22Rv1 (cell line): Measurements from ENCODE around the gene CNIH2.

Source experiments
- H3K27ac ChIP-seq: fragments of 450-650 bp; 2 replicates; pipeline ENCODE4 v1.5.1; 2017
- CTCF ChIP-seq: fragments of 450-650 bp; IDR thresholded peaks from 2 replicates; pipeline ENCODE4 v1.5.1; 2017; ENCODE audit warnings: mild to moderate bottlenecking
- ZFX ChIP-seq: fragments of 450-650 bp; IDR thresholded peaks from 2 replicates; pipeline ENCODE4 v1.6.1; 2017; ENCODE audit warnings: antibody characterized with exemption, borderline replicate concordance

The CNIH2 gene

DNA sequence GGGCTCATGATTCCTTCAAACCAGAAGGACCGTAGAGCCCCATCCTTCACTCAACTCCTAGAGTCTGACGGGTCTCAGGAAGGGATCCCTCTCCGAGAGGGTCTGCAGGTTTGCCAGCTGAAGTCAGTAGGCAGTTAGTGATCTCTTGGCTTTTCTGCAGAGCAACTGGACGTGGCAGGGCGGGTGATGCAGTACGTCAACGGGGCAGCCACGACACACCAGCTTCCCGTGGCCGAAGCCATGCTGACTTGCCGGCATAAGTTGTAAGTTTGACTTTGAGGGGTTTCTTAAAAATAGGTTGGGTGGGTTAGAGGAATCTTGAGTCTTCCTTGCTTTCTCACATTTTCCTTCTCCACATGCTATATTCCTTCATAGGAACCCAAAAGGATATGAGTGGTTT, 42.8 kb upstream of the CNIH2 start:
- H3K27ac ChIP-seq, result no peak overlapping the region
- TF ChIP-seq CTCF (no peak), ZFX (no peak)

- no peak overlapping the region for H3K27ac ChIP-seq
- TF ChIP-seq ZFX (no peak), CTCF (no peak)
These were observed 40.1 kb upstream of the CNIH2 start for GRCh38 chr11:66237867-66238266.

- no peak overlapping the region for H3K27ac ChIP-seq
- TF ChIP-seq CTCF (no peak), ZFX (no peak)
These were observed 39.1 kb upstream of the CNIH2 start for GRCh38 chr11:66238786-66239413.

- TF ChIP-seq CTCF (no peak), ZFX (no peak)
- no peak overlapping the region for H3K27ac ChIP-seq
These were observed 38.5 kb upstream of the CNIH2 start for GRCh38 chr11:66239511-66239910.

GRCh38 chr11:66239998-66240780, 37.8 kb upstream of the CNIH2 start:
- H3K27ac ChIP-seq, result no peak overlapping the region
- TF ChIP-seq CTCF (no peak), ZFX (no peak)

- no peak for TF ChIP-seq ZFX
- TF ChIP-seq CTCF, result no peak
- no peak overlapping the region for H3K27ac ChIP-seq
These were observed 37.2 kb upstream of the CNIH2 start for GRCh38 chr11:66240781-66241136.

- TF ChIP-seq CTCF, result no peak
- no peak overlapping the region for H3K27ac ChIP-seq
These were observed 35.7 kb upstream of the CNIH2 start for GRCh38 chr11:66242095-66242765.
